ENCODE results near the gene HIVEP3. TPM values are rescaled to one million over a fixed set of nuclear protein-coding genes. Genes with fewer than 3 reads are reported as not detected.

The HIVEP3 gene
- total RNA-seq, 1 donor from 2014 or later, result 3.6 TPM

GRCh38 chr1:41888756-41889155 lies 30.0 kb downstream of the HIVEP3 start:
- Mint-ChIP-seq H3K9me3 (ENCODE audit: low read depth) (no peaks in the 10 kb centered on the region), H3K36me3 (ENCODE audit: low read depth) (no peaks in the 10 kb centered on the region), H3K4me3 (ENCODE audit: unreplicated experiment) (no peak overlapping the region), H3K4me1 (ENCODE audit: low read depth) (no peaks in the 10 kb centered on the region), H3K27ac (ENCODE audit: unreplicated experiment) (no peak overlapping the region), H3K27me3 (ENCODE audit: low read depth) (no peaks in the 10 kb centered on the region)
- DNase-seq (ENCODE audit: low spot score), result no peak
- no peak for TF ChIP-seq CTCF (IDR thresholded peaks at IDR 0.05)

- no peak overlapping the region for H3K4me3 Mint-ChIP-seq (ENCODE audit: unreplicated experiment)
- no peaks in the 10 kb centered on the region for H3K27me3 Mint-ChIP-seq (ENCODE audit: low read depth)
- no peaks in the 10 kb centered on the region for H3K9me3 Mint-ChIP-seq (ENCODE audit: low read depth)
- no peak for DNase-seq (ENCODE audit: low spot score)
- H3K36me3 Mint-ChIP-seq (ENCODE audit: low read depth), result no peaks in the 10 kb centered on the region
- peaks cover 5% of the 10 kb centered on the region for H3K4me1 Mint-ChIP-seq (ENCODE audit: low read depth)
- H3K27ac Mint-ChIP-seq (ENCODE audit: unreplicated experiment), result no peak overlapping the region
- no peak for TF ChIP-seq CTCF (IDR thresholded peaks at IDR 0.05)
Measured at GRCh38 chr1:41887365-41887764, 31.4 kb downstream of the HIVEP3 start.

GRCh38 chr1:41884256-41885230 lies 34.2 kb downstream of the HIVEP3 start:
- TF ChIP-seq CTCF (IDR thresholded peaks at IDR 0.05), result no peak
- DNase-seq (ENCODE audit: low spot score), result no peak

GRCh38 chr1:41883507-41883906 lies 35.2 kb downstream of the HIVEP3 start:
- H3K4me1 Mint-ChIP-seq (ENCODE audit: low read depth), result peaks cover 12% of the 10 kb centered on the region
- H3K27me3 Mint-ChIP-seq (ENCODE audit: low read depth), result no peaks in the 10 kb centered on the region
- no peak overlapping the region for H3K4me3 Mint-ChIP-seq (ENCODE audit: unreplicated experiment)
- no peaks in the 10 kb centered on the region for H3K36me3 Mint-ChIP-seq (ENCODE audit: low read depth)
- no peak for DNase-seq (ENCODE audit: low spot score)
- no peak for TF ChIP-seq CTCF (IDR thresholded peaks at IDR 0.05)
- no peaks in the 10 kb centered on the region for H3K9me3 Mint-ChIP-seq (ENCODE audit: low read depth)
- H3K27ac Mint-ChIP-seq (ENCODE audit: unreplicated experiment), result no peak overlapping the region

More at GRCh38 chr1:41884256-41885230, 34.2 kb downstream of the HIVEP3 start:
- H3K4me3 Mint-ChIP-seq (ENCODE audit: unreplicated experiment), result no peak overlapping the region
- H3K4me1 Mint-ChIP-seq (ENCODE audit: low read depth), result peaks cover 12% of the 10 kb centered on the region
- no peak overlapping the region for H3K27ac Mint-ChIP-seq (ENCODE audit: unreplicated experiment)
- no peaks in the 10 kb centered on the region for H3K36me3 Mint-ChIP-seq (ENCODE audit: low read depth)
- no peaks in the 10 kb centered on the region for H3K27me3 Mint-ChIP-seq (ENCODE audit: low read depth)
- no peaks in the 10 kb centered on the region for H3K9me3 Mint-ChIP-seq (ENCODE audit: low read depth)

GRCh38 chr1:41882486-41882885 lies 36.2 kb downstream of the HIVEP3 start:
- TF ChIP-seq CTCF (IDR thresholded peaks at IDR 0.05), result no peak
- Mint-ChIP-seq H3K27me3 (ENCODE audit: low read depth) (no peaks in the 10 kb centered on the region), H3K27ac (ENCODE audit: unreplicated experiment) (no peak overlapping the region), H3K9me3 (ENCODE audit: low read depth) (no peaks in the 10 kb centered on the region), H3K4me1 (ENCODE audit: low read depth) (peaks cover 12% of the 10 kb centered on the region), H3K36me3 (ENCODE audit: low read depth) (no peaks in the 10 kb centered on the region), H3K4me3 (ENCODE audit: unreplicated experiment) (no peak overlapping the region)
- DNase-seq (ENCODE audit: low spot score), result no peak

All from chondrocyte (in vitro differentiated cells).